8988T (cell line): ENCODE measurements around the gene ZNF283.

ENCODE experiments used
- DNase-seq: peaks from one replicate; pipeline ENCODE4 v3.0.0; 2011

The ZNF283 gene

DNA sequence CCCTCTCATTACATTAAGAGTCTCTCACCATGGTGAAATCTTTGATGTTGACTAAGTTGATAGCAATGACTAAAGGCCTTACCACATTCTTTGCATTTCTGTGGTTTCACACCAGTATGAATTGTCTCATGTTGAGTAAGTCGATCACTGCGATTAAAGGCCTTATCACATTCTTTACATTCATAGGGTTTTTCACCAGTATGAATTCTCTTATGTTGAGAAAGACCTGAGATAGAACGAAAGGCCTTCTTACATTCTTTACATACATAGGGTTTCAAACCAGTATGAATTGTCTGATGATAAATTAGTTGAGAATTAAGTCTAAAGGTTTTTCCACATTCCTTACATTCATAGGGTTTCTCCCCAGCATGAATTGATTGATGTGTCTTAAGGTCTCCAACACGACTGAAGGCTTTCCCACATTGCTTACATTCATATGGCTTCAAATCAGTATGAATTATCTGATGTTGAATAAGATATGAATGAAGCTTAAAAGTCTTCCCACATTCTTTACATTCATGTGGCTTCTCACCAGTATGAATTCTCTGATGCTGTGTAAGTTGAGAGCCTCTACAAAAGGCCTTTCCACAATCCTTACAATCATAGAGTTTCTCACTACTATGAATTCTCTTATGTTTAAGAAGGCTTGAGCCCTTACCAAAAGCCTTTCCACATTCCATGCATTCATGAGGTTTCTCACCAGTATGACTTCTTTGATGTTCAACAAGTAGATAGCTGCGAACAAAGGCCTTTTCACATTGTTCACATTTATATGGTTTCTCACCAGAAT, 45.6 kb downstream of the ZNF283 start:
- DNase-seq = no peak

DNA sequence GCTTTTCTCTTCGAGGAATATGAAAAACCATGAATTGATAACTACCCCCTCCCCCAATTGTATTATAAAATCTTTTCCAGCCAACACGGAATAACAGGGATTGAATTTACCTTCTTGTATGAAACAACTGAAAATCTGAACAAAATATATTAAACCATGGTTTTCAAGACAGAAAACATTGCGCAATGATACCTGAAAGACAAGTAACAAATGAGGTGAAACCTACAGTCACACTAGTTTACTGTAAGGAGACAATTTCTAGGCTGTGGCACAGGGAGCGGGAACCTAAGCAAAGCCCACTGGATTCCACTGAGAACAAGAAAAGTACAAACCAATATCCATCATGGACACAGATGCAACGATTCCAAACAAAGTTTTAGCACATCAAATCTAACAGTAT, 53.4 kb downstream of the ZNF283 start:
- no peak for DNase-seq

DNA sequence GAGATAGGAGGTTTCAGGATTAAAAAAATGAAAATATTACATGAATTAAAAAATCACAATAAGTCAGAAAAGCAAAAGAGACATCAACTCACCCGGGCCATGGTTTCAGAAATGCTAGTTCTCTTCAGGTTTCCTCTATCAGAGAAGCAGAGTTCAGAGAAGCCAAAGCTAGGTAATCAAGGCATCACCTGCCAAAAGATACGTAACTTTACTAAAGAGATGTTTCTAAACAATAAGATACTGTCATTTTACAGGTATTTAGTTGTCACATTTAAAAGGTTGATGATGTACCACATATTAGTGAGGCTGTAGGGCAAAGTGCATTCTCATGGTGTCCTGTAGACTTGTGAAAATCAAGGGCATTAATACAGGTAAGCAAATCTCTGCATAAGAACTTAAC, 56.7 kb downstream of the ZNF283 start, which contains the start of gene ZNF404:
Gene ZNF404 (minus strand): TSS at position 101 of the 400 bp plus-strand sequence.
- no peak for DNase-seq

DNA sequence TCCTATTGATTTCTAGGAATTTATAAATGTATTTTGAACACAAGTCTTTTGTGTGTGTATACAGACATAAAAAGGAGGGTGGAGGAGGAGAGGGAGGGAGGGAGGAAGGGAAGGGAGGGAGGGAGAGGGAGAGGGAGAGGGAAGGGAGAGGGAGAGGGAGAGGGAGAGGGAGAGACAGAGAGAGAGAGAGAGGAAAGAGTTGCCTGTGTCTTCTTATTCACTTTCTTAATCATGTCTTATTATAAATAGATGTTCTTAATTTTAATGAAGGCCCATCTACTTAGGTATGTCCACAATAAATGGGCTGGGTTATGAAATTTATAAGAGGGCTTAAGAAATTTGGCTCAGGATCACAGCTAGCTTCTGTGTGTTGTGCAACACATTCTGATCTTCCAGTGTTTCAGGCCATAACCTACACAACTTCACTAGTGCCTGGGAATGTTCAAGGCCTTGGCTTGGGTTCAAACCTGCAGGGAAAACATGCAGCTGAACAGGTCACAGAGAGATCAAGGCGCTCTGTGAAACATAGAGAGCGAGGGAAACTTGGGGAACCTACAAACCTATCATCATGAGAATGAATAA, 68.7 kb downstream of the ZNF283 start:
- DNase-seq = no peak
